ENCODE results near the gene LTB4R2. TPM values are rescaled to one million over a fixed set of nuclear protein-coding genes. Genes with fewer than 3 reads are reported as not detected.
A peak's percentile ranks its signal among the peaks of the same experiment; 100 is the strongest.
"Not testable (repeated sequence)": the region's sequence is repeated elsewhere in the genome, so short reads cannot be mapped to it uniquely, and the experiment has no call there.

The LTB4R2 gene
- total RNA-seq, 6 donors from 2014 or later: 6.2 to 49.2 (median 10.9) TPM

DNA sequence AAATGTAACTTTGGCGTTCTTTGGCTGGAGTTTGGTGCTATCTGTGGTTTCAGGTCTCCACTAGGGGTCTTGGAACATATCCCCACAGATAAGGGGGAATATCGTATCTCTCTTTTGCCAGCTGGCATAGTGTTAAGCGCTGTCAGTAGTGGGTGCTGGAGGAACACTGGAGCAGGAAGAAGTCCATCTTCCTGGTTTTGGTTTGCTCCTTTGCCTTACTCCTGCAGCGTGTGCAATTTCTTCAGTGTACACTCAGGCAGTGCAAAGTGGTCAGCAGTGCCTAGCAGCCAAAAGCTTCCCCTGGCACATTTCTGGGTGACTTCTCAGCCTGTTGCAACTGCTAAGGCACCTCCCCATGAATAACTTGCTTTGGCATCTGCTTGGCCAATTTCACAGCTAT, 41.6 kb downstream of the LTB4R2 start:
- Histone ChIP-seq H3K4me3 (no peak overlapping the region), H3K27ac (peak overlapping the region in 3 of 4 donors; percentile 16 to 69 (median 48)), H3K4me1 (peaks cover 8 to 26% (median 16%) of the 10 kb centered on the region in 4 donors), H3K36me3 (no peaks in the 10 kb centered on the region), H3K27me3 (no peaks in the 10 kb centered on the region), H3K9me3 (no peaks in the 10 kb centered on the region)
- peak; percentile 32 to 68 for ATAC-seq (ENCODE audit: low FRiP score in 2 of 2)
- TF ChIP-seq EP300 (IDR thresholded peaks at IDR 0.05) (no peak), CTCF (IDR thresholded peaks at IDR 0.05) (no peak), POLR2AphosphoS5 (IDR thresholded peaks at IDR 0.05) (no peak), POLR2A (IDR thresholded peaks at IDR 0.05) (no peak)
- DNase-seq: no peak
- WGBS, 2 donors: 14 to 21% methylated on average over 3 to 4 of the region's 4 CpGs

GRCh38 chr14:24353559-24354481, 43.9 kb downstream of the LTB4R2 start:
- Histone ChIP-seq H3K4me1 (peaks cover 8 to 26% (median 14%) of the 10 kb centered on the region in 4 donors), H3K36me3 (no peaks in the 10 kb centered on the region), H3K4me3 (no peak overlapping the region), H3K9me3 (no peaks in the 10 kb centered on the region), H3K27me3 (no peaks in the 10 kb centered on the region), H3K27ac (peak overlapping the region in 2 of 4 donors; percentile 18 to 24)
- TF ChIP-seq POLR2A (IDR thresholded peaks at IDR 0.05) (no peak), POLR2AphosphoS5 (IDR thresholded peaks at IDR 0.05) (no peak), CTCF (IDR thresholded peaks at IDR 0.05) (no peak)
- WGBS, 2 donors: 77 to 80% methylated on average over 5 of the region's 5 CpGs
- DNase-seq (no peak), ATAC-seq (ENCODE audit: low FRiP score in 2 of 2) (peak in 1 of 2 donors; percentile 41)

DNA sequence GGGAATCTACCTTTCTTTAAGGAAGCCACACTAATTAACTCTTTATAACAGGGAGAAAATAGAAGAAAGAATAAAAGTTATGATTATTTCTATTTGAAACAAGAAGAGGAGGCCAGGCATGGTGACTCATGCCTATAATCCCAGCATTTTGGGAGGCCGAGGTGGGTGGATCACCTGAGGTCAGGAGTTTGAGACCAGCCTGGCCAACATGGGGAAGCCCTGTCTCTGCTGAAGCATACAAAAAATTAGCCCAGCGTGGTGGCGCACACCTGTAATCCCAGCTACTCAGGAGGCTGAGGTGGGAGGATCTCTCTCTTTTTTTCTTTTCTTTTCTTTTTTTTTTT, 44.5 kb downstream of the LTB4R2 start:
- Histone ChIP-seq H3K27ac (peak overlapping the region in 3 of 4 donors; percentile 13 to 24 (median 18)), H3K4me1 (peaks cover 8 to 26% (median 14%) of the 10 kb centered on the region in 4 donors)
- not testable (repeated sequence) for DNase-seq; H3K9me3 ChIP-seq; H3K4me3 ChIP-seq; H3K36me3 ChIP-seq; ATAC-seq (ENCODE audit: low FRiP score in 2 of 2); H3K27me3 ChIP-seq
- WGBS, 2 donors: 90 to 91% methylated on average over 3 of the region's 3 CpGs

DNA sequence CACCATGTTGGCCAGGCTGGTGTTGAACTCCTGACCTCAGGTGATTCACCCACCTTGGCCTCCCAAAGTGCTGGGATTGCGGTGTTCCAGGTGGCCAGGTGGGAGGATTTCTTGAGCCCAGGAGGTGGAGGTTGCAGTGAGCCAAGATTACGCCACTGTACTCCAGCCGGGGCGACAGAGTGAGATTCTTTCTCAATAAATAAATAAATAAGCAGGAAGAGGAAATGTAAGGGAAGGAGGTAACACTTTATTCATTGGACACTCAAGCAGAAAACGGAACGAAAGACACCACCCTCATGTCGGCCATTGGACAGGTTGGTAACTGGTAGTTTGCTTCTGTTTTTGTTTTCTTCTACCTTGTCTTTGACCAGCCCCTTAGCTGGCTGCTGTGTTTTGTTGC, 45.1 kb downstream of the LTB4R2 start:
- no peak overlapping the region for H3K27ac ChIP-seq
- ATAC-seq (ENCODE audit: low FRiP score in 2 of 2): no peak
- whole genome bisulfite sequencing, 2 donors: 54% methylated on average over 7 of the region's 7 CpGs

GRCh38 chr14:24356208-24356607, 46.3 kb downstream of the LTB4R2 start:
- Histone ChIP-seq H3K4me3 (no peak overlapping the region), H3K9me3 (no peaks in the 10 kb centered on the region), H3K27me3 (no peaks in the 10 kb centered on the region), H3K36me3 (no peaks in the 10 kb centered on the region), H3K4me1 (peaks cover 7 to 26% (median 13%) of the 10 kb centered on the region in 4 donors), H3K27ac (no peak overlapping the region)
- no peak for TF ChIP-seq POLR2AphosphoS5 (IDR thresholded peaks at IDR 0.05)
- TF ChIP-seq CTCF (IDR thresholded peaks at IDR 0.05): no peak
- TF ChIP-seq EP300 (IDR thresholded peaks at IDR 0.05): no peak
- no peak for TF ChIP-seq POLR2A (IDR thresholded peaks at IDR 0.05)
- DNase-seq (no peak), ATAC-seq (ENCODE audit: low FRiP score in 2 of 2) (no peak)
- 77 to 94% methylated on average over 4 of the region's 4 CpGs for WGBS, 2 donors

More for the DNA sequence above, 45.1 kb downstream of the LTB4R2 start:
- Histone ChIP-seq H3K4me3 (no peak overlapping the region), H3K36me3 (no peaks in the 10 kb centered on the region), H3K4me1 (peaks cover 8 to 26% (median 14%) of the 10 kb centered on the region in 4 donors), H3K9me3 (no peaks in the 10 kb centered on the region), H3K27me3 (no peaks in the 10 kb centered on the region)
- no peak for TF ChIP-seq EP300 (IDR thresholded peaks at IDR 0.05)
- DNase-seq: no peak
